OCI-LY7 (cell line): Measurements from ENCODE around the gene NOD1. TPM values are rescaled to one million over a fixed set of nuclear protein-coding genes. Genes with fewer than 3 reads are reported as not detected.

Experiments
- BruUV-seq: library from RNA; stranded (reverse); fragments of 400-500 nt; replicated peaks from 2 replicates; lab custom pipeline; 2021; lab: Mats Ljungman, UMichigan
- CTCF ChIA-PET: fragments of 300-600 bp; sonication (Branson Sonifier 250); formaldehyde crosslinking; loops from one replicate; lab custom pipeline; 2022; ENCODE audit warnings: antibody characterized with exemption; ENCODE audit not compliant: unreplicated experiment; lab: Charles Lee
- POLR2A ChIA-PET: fragments of 300-600 bp; sonication (Branson Sonifier 250); formaldehyde crosslinking; loops from one replicate; lab custom pipeline; 2022; ENCODE audit warnings: antibody characterized with exemption; lab: Charles Lee
- DNase-seq: peaks from one replicate; pipeline ENCODE4 v3.0.0-alpha.2; 2015; ENCODE audit warnings: low spot score
- H2AFZ ChIP-seq: fragments of 200-600 bp; sonication (generic), shearing (Covaris generic); 2 replicates; pipeline ENCODE4 v1.6.1; 2014; ENCODE audit warnings: mild to moderate bottlenecking, antibody characterized with exemption, low read length, moderate library complexity
- H3K27ac ChIP-seq: fragments of 200-600 bp; sonication (generic); 2 replicates; pipeline ENCODE4 v1.5.1; 2014; ENCODE audit warnings: mixed run types, low read depth, mild to moderate bottlenecking, moderate library complexity, low read length, inconsistent platforms; ENCODE audit not compliant: poor library complexity, severe bottlenecking
- H3K36me3 ChIP-seq: fragments of 200-600 bp; sonication (generic); 2 replicates; pipeline ENCODE4 v1.6.1; 2014; ENCODE audit warnings: mild to moderate bottlenecking, antibody characterized with exemption, low read length, moderate library complexity, mixed read lengths; ENCODE audit not compliant: insufficient read depth
- H3K4me1 ChIP-seq: fragments of 200-600 bp; sonication (generic); 2 replicates; pipeline ENCODE4 v1.5.1; 2014; ENCODE audit warnings: mild to moderate bottlenecking, low read length; ENCODE audit not compliant: insufficient read depth, poor library complexity, severe bottlenecking
- H3K4me2 ChIP-seq: fragments of 200-600 bp; sonication (generic); 2 replicates; pipeline ENCODE4 v1.6.1; 2014; ENCODE audit warnings: mild to moderate bottlenecking, low read length
- H3K4me3 ChIP-seq: fragments of 200-600 bp; sonication (generic); 2 replicates; pipeline ENCODE4 v1.5.1; 2014; ENCODE audit warnings: mild to moderate bottlenecking, low read depth, low read length; ENCODE audit not compliant: poor library complexity, severe bottlenecking
- H3K79me2 ChIP-seq: fragments of 200-600 bp; sonication (generic); 2 replicates; pipeline ENCODE4 v1.6.1; 2016; ENCODE audit warnings: low read depth, mild to moderate bottlenecking, low read length, moderate library complexity, mixed read lengths; ENCODE audit not compliant: insufficient read depth
- H3K9me2 ChIP-seq: fragments of 200-600 bp; sonication (generic); 2 replicates; pipeline ENCODE4 v1.6.1; 2016; ENCODE audit warnings: mild to moderate bottlenecking, low read length, mixed read lengths; ENCODE audit not compliant: insufficient read depth
- H3K9me3 ChIP-seq: fragments of 200-600 bp; sonication (generic); 2 replicates; pipeline ENCODE4 v1.6.1; 2014; ENCODE audit warnings: mild to moderate bottlenecking, mixed run types, low read length, mixed read lengths
- H4K20me1 ChIP-seq: fragments of 200-600 bp; sonication (generic); 2 replicates; pipeline ENCODE4 v1.6.1; 2014; ENCODE audit warnings: mild to moderate bottlenecking, antibody characterized with exemption, low read length, moderate library complexity, mixed read lengths; ENCODE audit not compliant: insufficient read depth
- EZH2phosphoT487 ChIP-seq: fragments of 200-600 bp; sonication (generic); IDR thresholded peaks from 2 replicates; pipeline ENCODE4 v1.6.1; 2018; ENCODE audit warnings: low read depth, borderline replicate concordance, mild to moderate bottlenecking, mixed run types, antibody characterized with exemption, low read length, moderate library complexity, mixed read lengths
- intact Hi-C: fragments of 100-400 bp; cut with micrococcal nuclease; formaldehyde crosslinking; loops from one replicate; pipeline ENCODE4 v1.10.0; 2022; ENCODE audit not compliant: unreplicated experiment
- total RNA-seq, 2 experiments: library from RNA; depleted of rRNA in 1 of 2; stranded (reverse); fragments of >200 nt in 1 of 2; shearing (Covaris generic) in 1 of 2; gene quantifications; 2 replicates each; pipeline ENCODE4 v1.2.3, GENCODE V29; 2014 to 2022
- TF ChIP-seq, protein P1 (sequence below): fragments of 200-600 bp; sonication (generic); conservative IDR thresholded peaks from 2 replicates; pipeline ENCODE4 v1.5.1; 2014; ENCODE audit warnings: mild to moderate bottlenecking, antibody characterized with exemption, low read length, moderate library complexity, mixed read lengths

NOD1 gene
- total RNA-seq, 2 experiments from 2014 or later = 8.4 to 10.3 TPM

DNA sequence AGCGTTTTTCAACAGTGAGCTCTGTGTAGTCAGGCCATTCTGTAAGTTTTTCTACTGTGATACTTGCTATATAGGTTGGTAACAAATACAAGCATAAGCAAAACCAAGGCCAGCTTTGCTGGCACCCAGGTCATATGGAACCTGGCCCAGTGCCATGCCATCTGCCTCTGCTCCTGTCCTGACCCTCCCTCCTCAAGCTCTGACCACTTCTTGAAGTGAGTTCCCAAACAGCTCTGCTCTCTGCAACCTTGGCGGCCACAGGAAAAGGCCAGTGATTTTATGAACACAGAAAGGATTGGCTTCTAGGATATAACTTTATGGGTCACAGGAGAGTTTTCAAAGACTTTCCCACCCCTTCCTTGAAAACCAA lies 12.8 kb downstream of the NOD1 start:
- Histone ChIP-seq H2AFZ (0 out of 2 replicates have a peak overlapping the region, but pooled peaks have one; percentile 11), H3K4me2 (no peak overlapping the region), H3K4me3 (no peak overlapping the region), H3K27ac (no peak overlapping the region), H4K20me1 (no peaks in the 10 kb centered on the region), H3K79me2 (no peaks in the 10 kb centered on the region), H3K36me3 (no peaks in the 10 kb centered on the region), H3K4me1 (peaks cover 52% of the 10 kb centered on the region), H3K9me3 (no peaks in the 10 kb centered on the region), H3K9me2 (no peaks in the 10 kb centered on the region)
- CTCF ChIA-PET = interaction anchor here (0.9 kb wide), 1 partner anchor 187 kb away, joined by 3 read pairs; no protein-coding TSS in a partner anchor
- POLR2A ChIA-PET = interaction anchor here (0.6 to 2.1 kb wide), 5 partner anchors 9 to 130 kb away, joined by 3 to 7 read pairs (median 3); partner anchors contain the start of gene NOD1
- no TSS peak for BruUV-seq
- DNase-seq = no peak
- TF ChIP-seq, protein P1, sequence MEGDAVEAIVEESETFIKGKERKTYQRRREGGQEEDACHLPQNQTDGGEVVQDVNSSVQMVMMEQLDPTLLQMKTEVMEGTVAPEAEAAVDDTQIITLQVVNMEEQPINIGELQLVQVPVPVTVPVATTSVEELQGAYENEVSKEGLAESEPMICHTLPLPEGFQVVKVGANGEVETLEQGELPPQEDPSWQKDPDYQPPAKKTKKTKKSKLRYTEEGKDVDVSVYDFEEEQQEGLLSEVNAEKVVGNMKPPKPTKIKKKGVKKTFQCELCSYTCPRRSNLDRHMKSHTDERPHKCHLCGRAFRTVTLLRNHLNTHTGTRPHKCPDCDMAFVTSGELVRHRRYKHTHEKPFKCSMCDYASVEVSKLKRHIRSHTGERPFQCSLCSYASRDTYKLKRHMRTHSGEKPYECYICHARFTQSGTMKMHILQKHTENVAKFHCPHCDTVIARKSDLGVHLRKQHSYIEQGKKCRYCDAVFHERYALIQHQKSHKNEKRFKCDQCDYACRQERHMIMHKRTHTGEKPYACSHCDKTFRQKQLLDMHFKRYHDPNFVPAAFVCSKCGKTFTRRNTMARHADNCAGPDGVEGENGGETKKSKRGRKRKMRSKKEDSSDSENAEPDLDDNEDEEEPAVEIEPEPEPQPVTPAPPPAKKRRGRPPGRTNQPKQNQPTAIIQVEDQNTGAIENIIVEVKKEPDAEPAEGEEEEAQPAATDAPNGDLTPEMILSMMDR = no peak
- no peak for TF ChIP-seq EZH2phosphoT487
- intact Hi-C loops = no loop called here

DNA sequence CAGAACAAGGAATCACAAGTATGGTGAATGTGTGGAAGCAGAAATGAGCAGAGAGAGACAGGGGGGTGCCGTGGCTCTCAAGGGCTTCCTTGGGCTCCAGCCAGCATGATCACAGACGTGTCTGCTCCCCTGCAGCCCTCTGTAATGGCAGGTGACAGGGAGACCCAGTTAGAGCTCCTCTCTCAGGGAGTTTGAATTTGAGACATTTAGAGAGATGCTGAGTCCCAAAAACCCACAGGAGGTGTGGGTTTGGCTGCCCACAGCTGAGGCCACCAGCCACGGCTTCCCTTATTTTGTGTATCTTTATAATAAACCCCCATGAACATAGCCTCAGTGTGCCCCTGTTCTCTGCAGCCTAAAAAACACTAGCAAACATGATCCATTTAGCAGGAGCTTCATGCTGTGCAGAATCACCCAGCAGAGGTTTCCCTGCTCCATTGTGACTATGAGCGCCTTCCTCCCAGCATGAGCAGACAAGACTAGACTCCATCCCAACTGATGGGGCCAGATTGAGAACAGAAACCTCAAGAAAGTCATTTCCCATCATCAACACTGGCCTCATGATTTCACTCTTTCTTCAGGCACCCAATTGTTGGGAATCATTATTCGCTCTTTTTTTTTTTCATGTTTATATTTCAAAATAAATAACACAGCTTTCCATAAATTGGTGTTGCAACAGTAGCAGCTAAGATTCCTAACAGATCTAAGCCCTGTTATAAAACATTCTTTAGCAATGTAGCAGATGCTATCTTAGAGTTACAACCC lies 13.4 kb downstream of the NOD1 start:
- TF ChIP-seq, protein P1 = no peak
- TF ChIP-seq EZH2phosphoT487 = no peak
- no TSS peak for BruUV-seq
- Histone ChIP-seq H3K79me2 (no peaks in the 10 kb centered on the region), H3K27ac (no peak overlapping the region), H3K4me3 (no peak overlapping the region), H3K4me1 (peaks cover 52% of the 10 kb centered on the region), H3K4me2 (no peak overlapping the region), H2AFZ (0 out of 2 replicates have a peak overlapping the region, but pooled peaks have one; percentile 11), H3K9me3 (no peaks in the 10 kb centered on the region), H3K9me2 (no peaks in the 10 kb centered on the region), H4K20me1 (no peaks in the 10 kb centered on the region), H3K36me3 (no peaks in the 10 kb centered on the region)
- DNase-seq = no peak
- CTCF ChIA-PET = interaction anchor here (0.9 kb wide), 1 partner anchor 186 kb away, joined by 3 read pairs; no protein-coding TSS in a partner anchor
- intact Hi-C loops = no loop called here
- POLR2A ChIA-PET = interaction anchor here (0.7 to 2.1 kb wide), 5 partner anchors 9 to 110 kb away, joined by 3 to 11 read pairs (median 6); partner anchors contain the start of gene NOD1
